GM19351 (cell line): ENCODE data around the gene NFIC.
"Not testable (repeated sequence)": the region's sequence is repeated elsewhere in the genome, so short reads cannot be mapped to it uniquely, and the experiment has no call there.

Source experiments
- ATAC-seq: cut with Tn5 transposase; IDR thresholded peaks from one replicate; pipeline ENCODE4 v1.9.1; 2021; ENCODE audit warnings: mild to moderate bottlenecking, moderate library complexity; ENCODE audit not compliant: unreplicated experiment

The NFIC gene

GRCh38 chr19:3370728-3371591 is 4.6 kb downstream of the NFIC start:
- no peak for ATAC-seq

DNA sequence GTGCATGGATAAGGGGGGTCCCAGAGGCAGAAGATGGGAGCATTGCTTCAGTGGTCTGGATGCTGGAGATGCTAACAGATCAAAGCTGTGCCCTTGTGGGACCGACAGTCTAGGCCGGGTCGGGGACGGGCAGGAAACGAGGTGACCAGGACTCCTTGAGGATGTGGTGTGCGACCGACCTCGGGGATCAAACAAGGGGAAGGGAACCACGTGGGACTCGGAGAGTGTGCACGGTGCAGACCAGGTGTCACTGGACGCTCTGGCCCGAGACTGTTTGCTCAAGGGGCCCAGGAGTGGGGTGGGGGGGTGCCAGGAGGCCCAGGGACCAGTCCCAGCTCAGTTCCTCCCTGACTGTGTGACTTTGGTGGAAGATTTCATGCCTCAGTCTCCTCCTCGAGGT is 6.0 kb downstream of the NFIC start:
- ATAC-seq: no peak

DNA sequence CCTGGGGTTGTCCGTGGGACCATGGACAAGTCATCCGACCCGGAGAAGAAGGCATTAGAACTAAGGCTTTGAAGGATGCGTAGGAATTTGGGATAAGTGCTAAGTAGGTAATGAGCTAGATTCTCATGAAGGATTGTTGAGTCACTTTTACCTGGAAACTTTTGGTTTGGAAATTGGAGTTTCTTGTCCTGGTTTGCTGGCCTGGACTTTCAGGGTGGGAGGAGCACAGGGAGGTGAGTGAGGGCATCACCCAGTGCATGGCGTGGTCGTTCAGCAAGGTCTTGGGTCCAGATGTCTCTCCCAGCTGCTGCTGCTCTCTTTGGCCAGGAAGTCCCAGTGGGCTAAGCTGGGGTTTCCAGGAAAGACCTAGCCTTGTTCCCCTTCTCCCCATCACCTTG is 7.6 kb downstream of the NFIC start:
- no peak for ATAC-seq

DNA sequence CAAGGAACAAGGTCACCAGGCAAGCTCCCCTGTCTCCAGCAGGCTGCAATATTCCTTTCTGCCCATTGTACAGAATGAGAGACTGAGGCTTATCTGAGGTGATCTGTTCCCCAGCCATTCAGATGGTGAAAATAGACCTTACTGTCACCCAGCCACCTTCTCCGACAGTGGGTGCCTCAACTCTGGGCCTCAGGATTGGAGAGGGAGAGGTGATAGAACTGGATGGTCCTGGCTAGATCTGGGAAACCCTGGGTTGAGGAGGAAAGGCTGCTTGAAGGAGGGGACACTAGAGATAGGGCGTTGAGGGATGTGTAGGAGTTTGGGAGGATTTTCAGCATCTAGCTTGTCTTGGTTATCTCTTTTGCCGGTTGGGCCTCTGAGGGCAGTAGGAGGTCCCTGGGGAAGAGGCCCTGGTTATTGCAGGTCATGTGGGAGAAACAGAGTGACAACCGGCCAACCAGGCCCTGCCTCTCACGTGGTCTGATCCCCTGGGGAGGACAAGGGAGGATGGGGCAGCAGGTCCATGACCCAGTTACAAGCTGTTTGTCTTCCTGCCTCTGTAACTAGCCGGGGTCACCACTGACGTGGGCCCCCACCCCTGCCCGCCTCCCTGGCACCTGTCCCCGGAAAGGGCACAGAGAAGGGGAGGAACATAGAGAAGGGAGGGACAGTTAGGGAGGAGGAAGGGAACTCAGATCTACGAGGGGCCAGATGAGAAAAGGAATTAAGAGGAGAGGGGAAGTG is 8.2 kb downstream of the NFIC start:
- no peak for ATAC-seq

- no peak for ATAC-seq
Measured at GRCh38 chr19:3375221-3376090, 9.1 kb downstream of the NFIC start.

DNA sequence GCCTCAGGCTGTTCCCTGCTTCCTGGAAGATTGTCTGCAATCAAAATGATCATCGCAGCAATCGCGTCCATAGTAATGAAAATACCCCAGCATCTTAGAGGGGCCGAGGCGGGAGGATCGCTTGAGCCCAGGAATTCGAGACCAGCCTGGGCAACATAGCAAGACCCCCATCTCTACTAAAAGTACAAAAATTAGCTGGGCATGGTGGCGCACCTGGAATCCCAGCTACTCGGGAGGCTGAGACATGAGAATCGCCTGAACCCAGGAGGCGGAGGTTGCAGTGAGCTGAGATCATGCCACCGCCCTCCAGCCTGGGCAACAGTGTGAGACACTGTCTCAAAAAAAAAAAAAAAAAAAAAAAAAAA is 9.7 kb downstream of the NFIC start:
- ATAC-seq: not testable (repeated sequence)

- no peak for ATAC-seq
Measured at GRCh38 chr19:3378352-3379150, 12.2 kb downstream of the NFIC start.

- ATAC-seq: no peak
Measured at GRCh38 chr19:3380829-3381228, 14.4 kb downstream of the NFIC start.

DNA sequence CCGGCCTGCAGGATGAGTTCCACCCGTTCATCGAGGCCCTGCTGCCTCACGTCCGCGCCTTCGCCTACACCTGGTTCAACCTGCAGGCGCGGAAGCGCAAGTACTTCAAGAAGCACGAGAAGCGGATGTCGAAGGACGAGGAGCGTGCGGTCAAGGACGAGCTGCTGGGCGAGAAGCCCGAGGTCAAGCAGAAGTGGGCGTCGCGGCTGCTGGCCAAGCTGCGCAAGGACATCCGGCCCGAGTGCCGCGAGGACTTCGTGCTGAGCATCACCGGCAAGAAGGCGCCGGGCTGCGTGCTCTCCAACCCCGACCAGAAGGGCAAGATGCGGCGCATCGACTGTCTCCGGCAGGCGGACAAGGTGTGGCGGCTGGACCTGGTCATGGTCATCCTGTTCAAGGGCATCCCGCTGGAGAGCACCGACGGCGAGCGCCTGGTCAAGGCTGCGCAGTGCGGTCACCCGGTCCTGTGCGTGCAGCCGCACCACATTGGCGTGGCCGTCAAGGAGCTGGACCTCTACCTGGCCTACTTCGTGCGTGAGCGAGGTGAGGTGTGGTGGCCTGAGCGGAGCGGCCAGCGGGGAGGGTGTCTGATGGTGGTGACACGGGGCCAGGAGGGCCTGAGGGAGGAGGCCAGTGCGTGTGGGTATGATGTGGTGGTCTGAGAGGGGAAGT is 15.5 kb downstream of the NFIC start:
- no peak for ATAC-seq

- ATAC-seq: no peak
Measured at GRCh38 chr19:3382460-3383100, 16.2 kb downstream of the NFIC start.

- ATAC-seq: no peak
Measured at GRCh38 chr19:3383121-3383722, 16.8 kb downstream of the NFIC start.

DNA sequence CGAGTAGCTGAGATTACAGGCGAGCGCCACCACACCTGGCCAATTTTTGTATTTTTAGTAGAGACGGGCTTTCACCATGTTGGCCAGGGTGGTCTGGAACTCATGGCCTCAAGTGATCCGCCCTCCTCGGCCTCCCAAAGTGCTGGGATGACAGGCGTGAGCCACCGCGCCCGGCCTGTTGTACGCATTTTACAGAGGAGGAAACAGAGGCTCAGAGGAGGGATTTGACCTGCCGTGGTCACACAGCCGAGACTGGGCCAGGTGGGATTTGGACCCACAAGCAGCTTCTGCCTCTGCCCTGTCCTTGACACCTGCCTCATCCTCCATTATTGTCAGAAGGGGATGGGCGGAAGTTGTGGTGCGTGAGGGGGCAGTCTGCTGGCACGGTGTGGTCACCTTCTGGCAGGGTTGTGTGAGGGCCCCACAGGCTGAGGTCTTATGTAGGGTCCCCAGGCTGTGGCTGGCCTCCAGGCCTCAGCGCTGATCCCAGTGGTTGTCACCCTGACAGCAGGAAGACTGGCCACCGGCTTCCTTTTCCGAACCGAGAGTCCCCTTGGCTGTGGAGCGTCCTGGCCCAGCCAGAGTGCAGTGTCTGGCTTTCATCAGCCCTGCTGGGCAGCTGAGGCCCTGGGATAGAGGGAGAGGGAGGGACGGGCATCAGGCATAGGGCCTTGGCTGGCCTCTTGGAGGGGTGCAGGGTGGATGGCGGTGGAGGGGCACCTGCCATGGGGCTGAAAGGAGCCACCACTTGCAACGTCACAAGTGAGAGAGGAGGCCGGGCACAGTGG is 20.3 kb downstream of the NFIC start:
- no peak for ATAC-seq

- no peak for ATAC-seq
Measured at GRCh38 chr19:3387645-3388589, 21.5 kb downstream of the NFIC start.

GRCh38 chr19:3389446-3389778 is 23.0 kb downstream of the NFIC start:
- ATAC-seq: no peak

GRCh38 chr19:3389876-3390371 is 23.5 kb downstream of the NFIC start:
- no peak for ATAC-seq

GRCh38 chr19:3391911-3392310 is 25.5 kb downstream of the NFIC start:
- ATAC-seq: not testable (repeated sequence)

- no peak for ATAC-seq
Measured at GRCh38 chr19:3392480-3392879, 26.1 kb downstream of the NFIC start.
